Right forelimb (tissue), 1 donor: ENCODE data around the gene PPL.
"Not testable (repeated sequence)": the region's sequence is repeated elsewhere in the genome, so short reads cannot be mapped to it uniquely, and the experiment has no call there.

ENCODE experiments used
- DNase-seq: peaks from one replicate; pipeline ENCODE4 v3.0.0-alpha.2; 2018

PPL gene

GRCh38 chr16:4933871-4934395, 3.0 kb downstream of the PPL start:
- DNase-seq = no peak

GRCh38 chr16:4933433-4933832, 3.5 kb downstream of the PPL start:
- DNase-seq = no peak

- DNase-seq = no peak
These were observed 5.6 kb downstream of the PPL start for GRCh38 chr16:4931381-4931780.

GRCh38 chr16:4929619-4930018, 7.3 kb downstream of the PPL start:
- DNase-seq = not testable (repeated sequence)

DNA sequence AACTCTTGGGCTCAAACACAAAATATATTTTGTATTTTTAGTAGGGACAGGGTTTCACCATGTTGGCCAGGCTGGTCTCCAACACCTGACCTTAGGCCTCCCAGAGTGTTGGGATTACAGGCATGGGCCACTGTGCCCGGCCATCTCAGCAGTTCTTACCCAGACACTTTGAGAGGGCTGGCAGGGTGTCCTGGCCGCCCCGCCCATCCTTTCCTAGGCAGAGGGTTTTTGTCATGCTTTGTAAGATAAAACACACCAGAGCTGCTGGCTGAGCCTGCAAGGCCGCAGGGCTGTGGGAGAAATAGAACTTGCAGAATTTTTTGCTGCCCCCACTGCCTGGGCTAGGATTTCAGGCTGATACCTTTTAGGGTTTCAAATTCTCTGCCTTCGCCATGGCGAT, 8.7 kb downstream of the PPL start:
- no peak for DNase-seq

DNA sequence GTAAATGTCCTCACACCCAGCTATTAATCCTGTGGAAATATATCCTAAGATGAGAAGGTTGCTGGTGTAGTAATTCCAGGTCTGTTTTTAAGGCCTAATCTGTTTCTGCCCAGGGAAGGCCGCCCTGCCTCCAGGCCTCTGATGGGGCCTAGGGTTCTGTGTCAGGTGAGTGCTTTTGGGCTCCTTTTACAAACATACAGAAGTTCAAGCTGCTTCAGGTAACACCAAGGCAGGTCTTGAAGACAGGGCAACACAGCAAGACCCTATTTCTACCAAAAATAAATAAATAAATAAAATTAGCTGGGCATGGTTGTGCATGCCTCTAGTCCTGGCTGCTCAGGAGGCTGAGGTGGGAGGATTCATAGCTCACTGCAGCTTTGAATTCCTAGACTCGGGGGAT, 9.3 kb downstream of the PPL start:
- DNase-seq = no peak

DNA sequence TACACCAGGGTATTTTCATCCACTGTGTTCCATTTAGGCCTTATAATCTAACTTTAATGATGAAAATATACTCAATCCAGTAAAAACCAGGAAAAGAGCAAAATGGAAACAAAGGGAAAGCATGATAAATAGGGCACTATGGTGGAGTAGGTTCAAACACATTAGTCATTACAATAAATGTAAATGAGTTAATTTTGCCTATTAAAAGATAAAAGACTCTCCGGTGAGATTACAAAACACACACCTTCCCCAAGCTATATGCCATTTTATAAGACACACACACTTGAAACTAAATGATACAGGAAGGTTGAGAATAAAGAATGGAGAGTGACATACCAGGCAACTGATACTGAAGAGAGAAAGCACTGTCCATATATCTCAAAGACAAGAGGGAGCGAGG, 10.0 kb downstream of the PPL start:
- no peak for DNase-seq

DNA sequence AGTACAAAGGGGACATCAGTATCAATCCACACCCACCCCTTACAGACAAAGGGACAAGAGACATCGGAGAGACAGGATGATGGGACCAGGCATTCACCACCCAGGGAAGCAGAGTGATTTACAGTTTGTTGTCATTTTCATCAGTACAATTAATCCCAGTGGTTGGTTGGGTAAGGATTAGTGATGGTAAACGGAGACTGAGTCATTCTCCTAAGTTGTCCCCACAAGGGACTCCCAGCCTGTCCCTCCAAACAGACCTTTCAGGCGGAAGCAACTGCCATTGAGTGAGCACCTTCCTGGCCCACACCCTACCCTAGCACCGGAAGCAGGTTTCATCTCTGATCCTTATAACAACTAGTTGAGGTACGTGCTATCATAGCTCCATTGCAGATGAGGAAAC, 11.2 kb downstream of the PPL start:
- DNase-seq = no peak

- DNase-seq = no peak
These were observed 11.7 kb downstream of the PPL start for GRCh38 chr16:4925293-4925607.

- no peak for DNase-seq
These were observed 12.2 kb downstream of the PPL start for GRCh38 chr16:4924593-4925292.

- no peak for DNase-seq
These were observed 13.1 kb downstream of the PPL start for GRCh38 chr16:4923853-4924252.

DNA sequence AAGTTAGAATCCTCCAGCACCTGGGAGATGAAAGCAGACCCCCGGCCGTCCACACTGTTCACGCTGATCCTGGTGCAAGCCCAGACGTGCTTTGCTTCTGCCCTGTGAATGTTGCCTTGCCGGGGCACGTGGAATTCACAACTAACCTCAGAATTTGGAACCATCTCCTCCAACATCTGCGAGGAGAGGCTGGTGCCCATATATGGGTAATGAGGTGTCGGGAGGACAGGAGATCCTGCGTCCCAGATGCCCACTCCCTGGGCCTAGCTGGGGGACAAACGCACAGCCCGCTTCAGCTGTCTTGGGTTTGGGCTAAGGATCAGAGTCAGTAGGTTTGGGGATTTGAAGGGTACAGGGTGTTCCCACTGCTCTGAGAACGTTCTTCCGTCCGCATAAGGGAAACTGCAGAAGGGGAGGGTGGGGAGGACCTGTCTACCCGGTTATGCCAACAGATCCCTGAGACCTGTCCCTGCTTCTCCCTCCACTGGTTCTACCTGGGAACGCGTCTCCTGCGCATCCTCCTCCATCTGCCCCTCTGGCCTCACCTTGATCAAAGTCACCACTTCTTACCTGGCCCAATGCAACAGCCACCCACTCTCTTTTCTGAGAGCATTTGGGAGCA, 14.1 kb downstream of the PPL start:
- no peak for DNase-seq

GRCh38 chr16:4920826-4921225, 16.1 kb downstream of the PPL start:
- no peak for DNase-seq

DNA sequence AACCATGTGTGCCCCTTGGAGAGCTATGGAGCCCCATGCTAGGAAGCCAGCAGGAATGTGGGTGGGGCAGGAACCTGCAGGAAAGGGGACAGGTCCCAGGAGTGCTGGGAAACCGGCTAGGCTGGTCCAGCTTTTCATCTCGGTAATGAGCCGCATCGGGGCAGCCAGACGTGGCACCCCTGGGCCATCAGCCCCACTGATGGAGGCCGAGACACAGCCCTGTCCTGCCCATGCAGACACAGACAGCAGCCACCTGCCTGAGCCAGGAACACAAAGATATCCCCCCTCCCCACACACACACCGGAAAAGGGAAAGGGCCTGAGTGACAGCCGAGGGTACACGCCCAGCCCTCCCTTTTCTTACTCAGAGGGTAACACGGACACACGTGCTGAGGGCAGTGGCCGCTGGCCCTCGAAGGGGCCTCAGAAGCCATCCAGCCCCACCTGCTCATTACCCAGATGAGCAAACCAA, 18.1 kb downstream of the PPL start:
- DNase-seq = no peak

DNA sequence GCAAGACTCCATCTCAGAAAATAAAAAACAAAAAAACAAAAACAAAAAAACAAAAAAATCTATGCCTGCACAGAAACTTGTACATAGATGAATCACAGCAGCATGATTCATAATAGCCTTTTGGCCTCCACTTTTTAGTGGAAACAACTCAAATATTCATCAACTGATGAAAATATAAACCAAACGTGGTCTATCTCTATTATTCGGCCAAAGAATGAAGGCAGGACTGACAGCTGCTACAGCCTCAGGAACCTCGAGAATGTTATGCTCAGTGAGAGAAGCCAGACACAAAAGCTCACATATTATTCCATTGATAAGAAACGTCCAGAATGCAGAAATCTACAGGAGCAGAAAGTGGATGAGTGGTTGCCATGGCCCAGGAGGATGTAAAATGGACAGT, 19.8 kb downstream of the PPL start:
- DNase-seq = no peak

DNA sequence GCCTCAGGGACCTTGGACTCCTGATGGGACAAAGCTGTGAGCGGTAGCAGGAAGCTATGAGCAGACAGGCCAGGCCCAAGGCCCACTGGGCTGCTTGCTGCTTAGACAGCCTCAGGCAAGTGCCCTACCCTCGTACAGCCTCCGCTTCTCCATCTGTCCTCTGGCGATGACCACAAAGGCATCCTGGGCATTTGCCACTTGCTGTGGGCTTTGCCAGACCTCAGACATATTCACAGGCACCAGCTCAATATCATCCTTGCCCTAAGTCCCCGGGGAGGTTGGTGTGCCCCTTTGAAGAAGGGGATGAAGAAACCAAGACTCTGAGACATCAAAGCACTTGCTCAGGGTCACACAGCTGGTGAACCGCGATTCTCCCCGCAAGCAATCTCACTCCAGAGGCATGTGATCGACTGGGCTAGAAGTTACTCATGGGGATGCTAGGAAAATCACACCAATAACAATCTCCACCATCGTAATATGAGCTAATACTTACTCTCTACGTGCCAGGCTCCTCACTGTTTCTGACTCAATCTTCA, 21.7 kb downstream of the PPL start:
- no peak for DNase-seq

GRCh38 chr16:4914528-4915225, 22.3 kb downstream of the PPL start:
- DNase-seq = no peak

- DNase-seq = no peak
These were observed 23.0 kb downstream of the PPL start for GRCh38 chr16:4913774-4914525.

DNA sequence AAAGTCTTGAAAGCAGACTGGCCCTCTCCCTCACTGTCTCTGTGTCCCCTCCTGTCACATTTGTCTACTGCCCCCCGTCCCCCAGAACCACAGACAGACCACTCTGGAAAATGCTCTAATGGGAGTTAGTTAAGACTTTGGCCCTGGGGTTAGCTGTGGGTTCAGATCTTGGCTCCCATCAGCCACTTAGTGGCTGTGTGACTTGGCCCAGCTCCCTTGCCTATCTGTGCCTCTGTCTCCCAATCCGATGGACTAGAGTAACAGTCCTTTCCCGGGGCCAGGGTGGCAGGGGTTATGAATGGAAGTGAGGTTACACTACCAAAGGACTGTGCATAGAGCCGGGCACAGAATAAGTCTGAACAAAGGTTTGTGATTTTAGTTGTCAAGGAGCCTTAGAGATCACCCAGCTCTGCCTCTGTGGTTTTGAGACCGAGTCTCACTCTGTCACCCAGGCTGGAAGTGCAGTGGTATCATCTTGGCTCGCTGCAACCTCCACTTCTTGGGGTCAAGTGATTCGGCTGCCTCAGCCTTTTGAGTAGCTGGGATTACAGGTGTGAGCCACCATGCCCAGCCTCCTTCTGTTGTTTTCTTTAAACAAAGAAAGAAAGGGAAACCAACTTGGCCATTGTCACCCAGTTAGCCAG, 23.7 kb downstream of the PPL start:
- DNase-seq = no peak

DNA sequence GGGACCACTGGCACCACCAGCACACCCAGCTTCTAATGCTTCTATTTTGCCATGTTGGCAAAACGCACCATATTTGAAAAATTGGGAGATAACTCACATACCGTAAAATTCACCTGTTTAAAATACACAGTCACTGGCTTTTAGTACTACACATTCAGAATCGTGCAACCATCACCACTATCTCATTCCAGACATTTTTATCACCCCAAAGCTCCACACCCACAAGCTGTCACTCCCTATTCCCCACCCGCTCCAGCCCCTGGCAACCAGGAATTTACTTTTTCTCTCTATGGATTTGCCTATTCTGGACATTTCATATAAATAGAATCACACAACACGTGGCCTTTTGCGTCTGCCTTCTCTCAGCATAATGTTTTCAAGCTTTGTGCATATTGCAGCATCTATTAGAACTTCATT, 25.0 kb downstream of the PPL start:
- DNase-seq = no peak

GRCh38 chr16:4910828-4911227, 26.1 kb downstream of the PPL start:
- DNase-seq = no peak

- no peak for DNase-seq
These were observed 27.1 kb downstream of the PPL start for GRCh38 chr16:4909825-4910224.
